K562 (cell line): ENCODE measurements around the gene ZMYND19. TPM values are rescaled to one million over a fixed set of nuclear protein-coding genes. Genes with fewer than 3 reads are reported as not detected.

Experiments used
- ATAC-seq: fragments of 200-7000 bp; cut with Tn5 transposase; 3 replicates; pipeline ENCODE4 v1.9.1; 2020; ENCODE audit warnings: moderate library complexity
- BruUV-seq: library from RNA; stranded (reverse); fragments of 400-500 nt; replicated peaks from 2 replicates; lab custom pipeline; 2021; lab: Mats Ljungman, UMichigan
- CTCF ChIA-PET: fragments of 300-600 bp; formaldehyde crosslinking; extraction: SDS; loops from one replicate; lab custom pipeline; 2021; ENCODE audit warnings: low intra/inter-chr PET ratio; lab: Yijun Ruan, JAX
- POLR2A ChIA-PET: fragments of 300-600, 350-650 bp; sonication (Branson Sonifier 250); formaldehyde crosslinking; extraction: SDS; loops from one replicate; lab custom pipeline; 2021; ENCODE audit warnings: antibody characterized with exemption, inconsistent platforms; lab: Yijun Ruan, JAX
- DNase-seq, 4 experiments: peaks; one replicate each; pipeline versions ENCODE4 v3.0.0 to v3.0.0-alpha.2; 2011 to 2018; ENCODE audit warnings: low spot score in 3 of 4, mixed read lengths in 3 of 4; ENCODE audit errors: extremely low read depth in 1 of 4
- FAIRE-seq: peaks from 2 replicates; lab custom pipeline; 2011; peaks lifted over from hg19 to GRCh38; lab: Jason Lieb, UNC
- H2AFZ ChIP-seq: 2 replicates; pipeline ENCODE4 v1.6.0; 2011; ENCODE audit warnings: low read depth, low read length, control low read depth, inconsistent platforms
- H3K27ac ChIP-seq: fragments of 200-600 bp; 3 replicates; pipeline ENCODE4 v1.8.0; 2011; ENCODE audit warnings: low read depth, mild to moderate bottlenecking, control low read depth, inconsistent platforms, low read length, moderate library complexity, mixed read lengths; ENCODE audit errors: extremely low read depth
- H3K27me3 ChIP-seq, 2 experiments: fragments of 300-600 bp in 1 of 2; 2 replicates in 1 of 2; 3 replicates in 1 of 2; pipeline versions ENCODE4 v1.6.0 to v1.8.0; 2011; ENCODE audit warnings: inconsistent platforms in 2 of 2, low read length in 2 of 2, mild to moderate bottlenecking in 1 of 2, mixed read lengths in 1 of 2, moderate library complexity in 1 of 2; ENCODE audit not compliant: control insufficient read depth in 2 of 2, insufficient read depth in 2 of 2
- H3K36me3 ChIP-seq: fragments of 300-600 bp; 3 replicates; pipeline ENCODE4 v1.8.0; 2011; ENCODE audit warnings: mild to moderate bottlenecking, low read length, inconsistent platforms; ENCODE audit not compliant: control insufficient read depth, insufficient read depth
- H3K4me1 ChIP-seq, 2 experiments: fragments of 200-600 bp in 1 of 2; replicated peaks in 1 of 2; 2 replicates in 1 of 2; 3 replicates in 1 of 2; pipeline versions ENCODE4 v1.5.1 to v1.8.0; 2011; ENCODE audit warnings: inconsistent platforms in 2 of 2, low read length in 2 of 2, mild to moderate bottlenecking in 1 of 2, mixed read lengths in 1 of 2, moderate library complexity in 1 of 2; ENCODE audit not compliant: control insufficient read depth in 2 of 2, insufficient read depth in 2 of 2
- H3K4me2 ChIP-seq: 2 replicates; pipeline ENCODE4 v1.6.1; 2011; ENCODE audit warnings: low read length, control low read depth, inconsistent platforms, mixed read lengths; ENCODE audit not compliant: insufficient read depth
- H3K4me3 ChIP-seq: fragments of 200-600 bp; sonication (generic), shearing (Covaris generic); 2 replicates; pipeline ENCODE4 v1.5.1; 2016; ENCODE audit warnings: control low read depth, inconsistent platforms
- H3K79me2 ChIP-seq: fragments of 200-600 bp; 3 replicates; pipeline ENCODE4 v1.8.0; 2011; ENCODE audit warnings: low read length, inconsistent platforms; ENCODE audit not compliant: control insufficient read depth, insufficient read depth
- H3K9ac ChIP-seq, 2 experiments: 2 replicates each; pipeline versions ENCODE4 v1.6.0 to v1.6.1; 2011; ENCODE audit warnings: low read depth in 2 of 2, low read length in 2 of 2, control low read depth in 1 of 2, inconsistent platforms in 1 of 2, mild to moderate bottlenecking in 1 of 2, mixed read lengths in 1 of 2; ENCODE audit not compliant: insufficient read depth in 1 of 2
- H3K9me1 ChIP-seq: one replicate; pipeline ENCODE4 v1.6.0; 2011; ENCODE audit warnings: inconsistent platforms, mild to moderate bottlenecking, low read length, moderate library complexity; ENCODE audit not compliant: control insufficient read depth, insufficient read depth
- H3K9me3 ChIP-seq: replicated peaks from 2 replicates; pipeline ENCODE4 v1.5.1; 2011; ENCODE audit warnings: low read depth, low read length, inconsistent platforms; ENCODE audit not compliant: control insufficient read depth, insufficient read depth
- H4K20me1 ChIP-seq: replicated peaks from 2 replicates; pipeline ENCODE4 v1.6.1; 2011; ENCODE audit warnings: low read length, inconsistent platforms, mixed read lengths; ENCODE audit not compliant: control insufficient read depth, insufficient read depth
- GTF2A2 ChIP-seq: IDR thresholded peaks from 2 replicates; pipeline ENCODE4 v1.6.1; 2016; ENCODE audit warnings: mild to moderate bottlenecking, missing genetic modification characterization, missing compliant biosample characterization
- MECOM ChIP-seq: fragments of 250-450 bp; sonication (Bioruptor Pico); IDR thresholded peaks from 2 replicates; pipeline ENCODE4 v1.8.0; 2022; ENCODE audit warnings: inconsistent platforms
- NFIC ChIP-seq: fragments of 450-650 bp; IDR thresholded peaks from 2 replicates; pipeline ENCODE4 v1.6.1; 2017; ENCODE audit warnings: mild to moderate bottlenecking, inconsistent platforms
- NR2C2 ChIP-seq, 2 experiments: fragments of 200-800 bp in 1 of 2; sonication (Bioruptor generic) in 1 of 2; sonication (generic) in 1 of 2; formaldehyde crosslinking in 1 of 2; IDR thresholded peaks; 2 replicates each; pipeline versions ENCODE4 v1.6.1 to v1.8.0; 2016 to 2022; ENCODE audit warnings: mild to moderate bottlenecking in 1 of 2, missing compliant biosample characterization in 1 of 2, missing genetic modification characterization in 1 of 2, missing genetic modification reagents in 1 of 2
- PHF8 ChIP-seq: fragments of 200-600 bp; sonication (generic); IDR thresholded peaks from 2 replicates; pipeline ENCODE4 v1.6.1; 2012; ENCODE audit warnings: mixed run types, mild to moderate bottlenecking, inconsistent platforms, low read length, moderate library complexity, borderline replicate concordance
- POLR2G ChIP-seq: fragments of 200-400 bp; formaldehyde crosslinking; IDR thresholded peaks from 2 replicates; pipeline ENCODE4 v1.6.1; 2017; ENCODE audit warnings: low read depth, mild to moderate bottlenecking, antibody characterized with exemption, low read length, moderate library complexity
- RBFOX2 ChIP-seq: fragments of 200-400 bp; formaldehyde crosslinking; IDR thresholded peaks from 2 replicates; pipeline ENCODE4 v1.6.1; 2017; ENCODE audit warnings: low read depth, mild to moderate bottlenecking, low read length, moderate library complexity
- SRF ChIP-seq, 2 experiments: fragments of 250-450, 450-650 bp in 1 of 2; sonication (Bioruptor Pico) in 1 of 2; sonication (generic) in 1 of 2; formaldehyde crosslinking; IDR thresholded peaks; 2 replicates each; pipeline versions ENCODE4 v1.5.0 to v1.5.1; 2020 to 2022; ENCODE audit warnings: mild to moderate bottlenecking in 1 of 2, missing genetic modification reagents in 1 of 2
- ZNF444 ChIP-seq: fragments of 250-450 bp; sonication (Bioruptor Pico); IDR thresholded peaks from 2 replicates; pipeline ENCODE4 v1.4.0; 2020; ENCODE audit warnings: mild to moderate bottlenecking, moderate library complexity
- WGBS: fragments of 100-300 bp; shearing (Covaris generic); methylation state at CpG from one replicate; pipeline ENCODE4 v1.1.6; 2016; ENCODE audit warnings: low coverage, mixed read lengths; ENCODE audit not compliant: insufficient coverage; ENCODE audit errors: missing lambda C conversion rate; 5-methylcytosine and 5-hydroxymethylcytosine counted together
- in situ Hi-C: fragments of 300-500 bp; cut with MboI; formaldehyde crosslinking; loops from 4 replicates; pipeline ENCODE4 v1.15.0; 2018; ENCODE audit warnings: inconsistent platforms, mixed read lengths
- intact Hi-C: fragments of 100-400 bp; cut with micrococcal nuclease; formaldehyde crosslinking; loops from 2 replicates; pipeline ENCODE4 v1.14.2; 2022
- polyA plus RNA-seq, 8 experiments: library from polyadenylated mRNA; depleted of rRNA in 4 of 8; stranded (reverse) in 5 of 8; unstranded in 3 of 8; fragments of >200 nt; fragmentation: Nextera tagmentation in 2 of 8; fragmentation: Illumina TruSeq in 1 of 8; extraction: Ambion mirVana in 2 of 8; extraction: Trizol in 1 of 8; gene quantifications; 2 replicates each; pipeline versions ENCODE4 v1.2.1 to v1.2.3, GENCODE V29; 2011 to 2014; ENCODE audit warnings: inconsistent platforms in 1 of 8, missing spikeins in 1 of 8
- total RNA-seq, 7 experiments: library from RNA; depleted of rRNA in 6 of 7; stranded (reverse); fragments of >200 nt in 6 of 7; fragmentation: Illumina TruSeq in 2 of 7; extraction: Trizol in 2 of 7; gene quantifications; 2 replicates each; pipeline versions ENCODE4 v1.2.1 to v1.2.3, GENCODE V29; 2011 to 2021; ENCODE audit warnings: low replicate concordance in 1 of 7
- TF ChIP-seq, protein P1 (sequence below): fragments of 450-650 bp; formaldehyde crosslinking; IDR thresholded peaks from 2 replicates; pipeline ENCODE4 v1.4.0; 2020; ENCODE audit warnings: mild to moderate bottlenecking, moderate library complexity

The ZMYND19 gene
- total and polyA plus RNA-seq, 9 of the 15 experiments (the other 6 are each of a cell fraction or from before 2014, with no cell fraction given), result 1.0 to 86.7 (median 44.0) TPM

DNA sequence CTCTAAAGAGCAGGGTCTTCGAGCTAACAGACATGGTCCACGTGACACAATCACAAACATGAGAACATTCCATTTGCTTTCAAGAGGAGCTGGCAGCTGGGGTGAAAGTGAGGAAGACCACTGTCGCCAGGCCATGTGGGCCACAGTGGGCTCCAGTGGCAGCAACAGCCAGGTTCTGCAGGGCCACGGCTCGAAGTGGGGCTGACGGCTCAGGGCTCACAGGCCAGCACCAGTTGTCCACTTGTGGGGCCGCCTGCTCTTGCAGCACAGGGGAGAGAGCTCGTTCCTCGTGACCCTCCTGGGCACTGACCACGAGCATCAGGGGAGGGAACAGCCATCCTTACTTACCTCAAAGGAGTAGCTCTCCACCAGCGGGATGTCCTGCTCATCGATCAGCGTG lies 2.0 kb downstream of the ZMYND19 start:
- no peak overlapping the region for H2AFZ ChIP-seq
- H3K9ac ChIP-seq, result peak overlapping the region; percentile 82 to 99; a peak in 3 of 4 replicates
- ChIA-PET POLR2A (interaction anchor here (0.6 to 1.3 kb wide), 7 partner anchors 8 to 165 kb away, joined by 3 to 6 read pairs (median 3); partner anchors contain the start of gene DPH7), CTCF (no interaction called here)
- BruUV-seq, result no TSS peak
- no peaks in the 10 kb centered on the region for H3K9me3 ChIP-seq
- H3K9me1 ChIP-seq, result no peaks in the 10 kb centered on the region
- DNase-seq (no peak), FAIRE-seq (no peak), ATAC-seq (no peak)
- H4K20me1 ChIP-seq, result peaks cover 19% of the 10 kb centered on the region; the same call in 1 of the 2 replicates
- H3K4me1 ChIP-seq, result peaks cover 27 to 61% of the 10 kb centered on the region in 2 experiments; a peak in 4 of 5 replicates
- H3K4me2 ChIP-seq, result no peak overlapping the region
- peaks cover 57% of the 10 kb centered on the region; the same call in 2 of the 3 replicates for H3K36me3 ChIP-seq
- intact Hi-C loops (loop anchor here (10.0 kb wide), 1 partner anchor 86 kb away; no protein-coding TSS in a partner anchor), in situ Hi-C loops (no loop called here)
- TF ChIP-seq MECOM (CRISPR knock-in tag), result no peak
- TF ChIP-seq NFIC, result no peak
- peak; percentile 35; the same call in 1 of the 2 replicates for TF ChIP-seq POLR2G
- TF ChIP-seq PHF8, result no peak
- no peak overlapping the region for H3K27ac ChIP-seq
- 90% methylated on average over 11 of the region's 13 CpGs for whole genome bisulfite sequencing
- H3K79me2 ChIP-seq, result peaks cover 35% of the 10 kb centered on the region
- H3K4me3 ChIP-seq, result no peak overlapping the region
- no peaks in the 10 kb centered on the region for H3K27me3 ChIP-seq

DNA sequence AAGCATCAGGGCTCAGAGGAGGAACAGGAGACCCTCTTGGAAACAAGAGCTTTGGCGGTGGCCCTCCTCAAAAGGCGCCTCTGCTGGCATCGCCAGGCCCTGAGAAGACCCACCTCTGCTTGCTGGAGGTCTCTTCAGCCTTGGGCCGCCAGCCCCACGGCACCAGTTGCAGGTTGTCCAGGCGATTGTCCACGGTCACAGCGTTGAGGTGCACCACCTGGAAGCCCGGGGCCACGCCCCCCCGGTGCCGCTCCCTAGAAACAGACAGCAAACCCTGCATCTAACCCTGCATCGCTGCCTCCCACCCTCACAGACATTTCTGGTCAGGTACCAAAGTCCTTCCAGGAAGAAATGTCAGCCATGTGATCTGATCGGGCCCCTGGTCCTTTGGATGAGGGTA lies 3.5 kb downstream of the ZMYND19 start:
- Histone ChIP-seq H3K9me3 (no peaks in the 10 kb centered on the region), H3K79me2 (peaks cover 35% of the 10 kb centered on the region), H3K4me3 (no peak overlapping the region), H3K4me1 (peaks cover 20 to 65% of the 10 kb centered on the region in 2 experiments; a peak in 4 of 5 replicates), H3K9me1 (peaks cover 8% of the 10 kb centered on the region), H3K9ac (no peak overlapping the region), H3K36me3 (peaks cover 72% of the 10 kb centered on the region; the same call in 2 of the 3 replicates), H3K4me2 (no peak overlapping the region), H2AFZ (no peak overlapping the region), H3K27me3 (no peaks in the 10 kb centered on the region), H4K20me1 (peaks cover 19% of the 10 kb centered on the region; the same call in 1 of the 2 replicates), H3K27ac (no peak overlapping the region)
- no TSS peak for BruUV-seq
- 98% methylated on average over 12 of the region's 14 CpGs for WGBS
- intact Hi-C loops (loop anchor here (10.0 kb wide), 1 partner anchor 88 kb away; no protein-coding TSS in a partner anchor), in situ Hi-C loops (no loop called here)
- CTCF ChIA-PET, result no interaction called here
- no peak for FAIRE-seq
- POLR2A ChIA-PET, result no interaction called here
- no peak for ATAC-seq
- no peak for DNase-seq
- no peak for TF ChIP-seq GTF2A2 (tag)
- 0 out of 2 replicates have a peak, but pooled peaks have one; percentile 14 for TF ChIP-seq RBFOX2
- TF ChIP-seq SRF (CRISPR knock-in tag; IDR thresholded peaks at IDR 0.05), result no peak
- TF ChIP-seq, protein P1, sequence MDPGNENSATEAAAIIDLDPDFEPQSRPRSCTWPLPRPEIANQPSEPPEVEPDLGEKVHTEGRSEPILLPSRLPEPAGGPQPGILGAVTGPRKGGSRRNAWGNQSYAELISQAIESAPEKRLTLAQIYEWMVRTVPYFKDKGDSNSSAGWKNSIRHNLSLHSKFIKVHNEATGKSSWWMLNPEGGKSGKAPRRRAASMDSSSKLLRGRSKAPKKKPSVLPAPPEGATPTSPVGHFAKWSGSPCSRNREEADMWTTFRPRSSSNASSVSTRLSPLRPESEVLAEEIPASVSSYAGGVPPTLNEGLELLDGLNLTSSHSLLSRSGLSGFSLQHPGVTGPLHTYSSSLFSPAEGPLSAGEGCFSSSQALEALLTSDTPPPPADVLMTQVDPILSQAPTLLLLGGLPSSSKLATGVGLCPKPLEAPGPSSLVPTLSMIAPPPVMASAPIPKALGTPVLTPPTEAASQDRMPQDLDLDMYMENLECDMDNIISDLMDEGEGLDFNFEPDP (CRISPR knock-in tag), result no peak
- no peak for TF ChIP-seq NR2C2 (CRISPR knock-in tag; IDR thresholded peaks at IDR 0.05)
- TF ChIP-seq NR2C2 (tag; IDR thresholded peaks at IDR 0.05), result no peak
- no peak for TF ChIP-seq ZNF444 (CRISPR knock-in tag)
